Left ventricle myocardium inferior (tissue), 1 donor: ENCODE results near the gene LIPK. TPM values are rescaled to one million over a fixed set of nuclear protein-coding genes. Genes with fewer than 3 reads are reported as not detected.

Experiments used
- DNase-seq: peaks from one replicate; pipeline ENCODE4 v3.0.0-alpha.2; 2020
- H3K27ac ChIP-seq: fragments of 200-600 bp; replicated peaks from 2 replicates; pipeline ENCODE4 v1.8.0; 2021
- H3K27me3 ChIP-seq: fragments of 200-600 bp; 2 replicates; pipeline ENCODE4 v1.8.0; 2021; ENCODE audit warnings: low read depth
- H3K36me3 ChIP-seq: fragments of 200-600 bp; 2 replicates; pipeline ENCODE4 v1.8.0; 2021
- H3K4me1 ChIP-seq: fragments of 200-600 bp; 2 replicates; pipeline ENCODE4 v1.8.0; 2021
- H3K4me3 ChIP-seq: fragments of 200-600 bp; 2 replicates; pipeline ENCODE4 v1.8.0; 2021; ENCODE audit warnings: mild to moderate bottlenecking, moderate library complexity
- H3K9me3 ChIP-seq: fragments of 200-600 bp; replicated peaks from 2 replicates; pipeline ENCODE4 v1.8.0; 2021
- CTCF ChIP-seq: fragments of 200-600 bp; IDR thresholded peaks from 2 replicates; pipeline ENCODE4 v1.8.0; 2021; ENCODE audit warnings: antibody characterized with exemption, mild to moderate bottlenecking, borderline replicate concordance
- intact Hi-C: fragments of 100-400 bp; cut with micrococcal nuclease; formaldehyde crosslinking; loops from one replicate; pipeline ENCODE4 v1.11.0; 2022
- total RNA-seq: library from RNA; stranded (reverse); fragmentation: NEBNext Ultra II Directional; extraction: Animal tissue kit (Norgen Biotek cat#: 25700); gene quantifications from one replicate; pipeline ENCODE4 v1.2.1, GENCODE V29; 2021
- donor health status: DM: no; HTN: yes; CAD: no; lungs with severe emphysema.

Gene LIPK
- total RNA-seq, 1 donor from 2014 or later = not detected

- Histone ChIP-seq H3K27me3 (peaks cover 6% of the 10 kb centered on the region), H3K4me3 (no peak overlapping the region), H3K27ac (no peak overlapping the region), H3K9me3 (peaks cover 2% of the 10 kb centered on the region), H3K36me3 (no peaks in the 10 kb centered on the region), H3K4me1 (no peaks in the 10 kb centered on the region)
- intact Hi-C loops = no loop called here
- no peak for DNase-seq
- TF ChIP-seq CTCF = no peak
These were observed 48.2 kb downstream of the LIPK start for GRCh38 chr10:88754287-88754686.

- Histone ChIP-seq H3K9me3 (no peaks in the 10 kb centered on the region), H3K27ac (no peak overlapping the region), H3K4me3 (no peak overlapping the region), H3K27me3 (peaks cover 6% of the 10 kb centered on the region), H3K4me1 (no peaks in the 10 kb centered on the region), H3K36me3 (no peaks in the 10 kb centered on the region)
- TF ChIP-seq CTCF = no peak
- intact Hi-C loops = no loop called here
- no peak for DNase-seq
These were observed 49.7 kb downstream of the LIPK start for GRCh38 chr10:88755753-88756152.

GRCh38 chr10:88756660-88757059, 50.6 kb downstream of the LIPK start:
- DNase-seq = no peak
- H3K27ac ChIP-seq = no peak overlapping the region
- H3K4me3 ChIP-seq = no peak overlapping the region
- no peaks in the 10 kb centered on the region for H3K9me3 ChIP-seq
- H3K27me3 ChIP-seq = peaks cover 6% of the 10 kb centered on the region
- intact Hi-C loops = no loop called here
- H3K4me1 ChIP-seq = no peaks in the 10 kb centered on the region
- H3K36me3 ChIP-seq = no peaks in the 10 kb centered on the region
- TF ChIP-seq CTCF = no peak

- H3K9me3 ChIP-seq = no peaks in the 10 kb centered on the region
- H3K27me3 ChIP-seq = peaks cover 6% of the 10 kb centered on the region
- intact Hi-C loops = no loop called here
- no peak for DNase-seq
- no peaks in the 10 kb centered on the region for H3K4me1 ChIP-seq
- H3K36me3 ChIP-seq = no peaks in the 10 kb centered on the region
- no peak within 1 kb of the TSS for H3K27ac ChIP-seq
- TF ChIP-seq CTCF = no peak
- no peak within 1 kb of the TSS for H3K4me3 ChIP-seq
These were observed 53.5 kb downstream of the LIPK start, which contains the start of gene LIPN for GRCh38 chr10:88759366-88760101. Gene LIPN, plus strand, starts transcription at chr10:88760020. Its CDS starts 1,386 bp downstream, at chr10:88761406.

- Histone ChIP-seq H3K27me3 (no peaks in the 10 kb centered on the region), H3K36me3 (no peaks in the 10 kb centered on the region), H3K27ac (no peak overlapping the region), H3K9me3 (no peaks in the 10 kb centered on the region), H3K4me3 (no peak overlapping the region), H3K4me1 (no peaks in the 10 kb centered on the region)
- TF ChIP-seq CTCF = no peak
- intact Hi-C loops = no loop called here
- DNase-seq = no peak
These were observed 56.9 kb downstream of the LIPK start for GRCh38 chr10:88762906-88763305.
